ENCODE results near the gene G3BP1. TPM values are rescaled to one million over a fixed set of nuclear protein-coding genes. Genes with fewer than 3 reads are reported as not detected.
"Not testable (repeated sequence)": the region's sequence is repeated elsewhere in the genome, so short reads cannot be mapped to it uniquely, and the experiment has no call there.

Gene G3BP1
- total RNA-seq, 1 donor from 2014 or later: 184 TPM

DNA sequence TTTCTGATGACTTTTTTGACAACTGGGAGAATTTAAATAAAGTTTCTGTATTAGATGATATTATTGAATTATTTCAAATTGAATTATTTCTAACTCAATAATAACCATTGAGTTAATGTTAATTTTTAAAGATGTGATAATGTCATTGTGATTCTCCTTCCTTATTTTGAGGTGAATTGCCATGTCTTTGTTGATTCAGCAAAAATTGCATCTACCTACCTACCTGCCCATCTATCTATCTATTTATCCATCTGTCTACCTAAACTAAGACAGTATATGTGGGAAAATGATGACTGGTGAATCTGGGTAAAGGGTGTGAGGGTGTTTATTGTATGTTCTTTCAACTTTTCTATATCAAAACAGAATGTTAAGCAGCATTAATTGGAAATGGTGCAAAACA is 75.0 kb downstream of the G3BP1 start:
- H3K4me3 Mint-ChIP-seq (ENCODE audit: unreplicated experiment): no peak overlapping the region
- H3K27ac Mint-ChIP-seq (ENCODE audit: unreplicated experiment): no peak overlapping the region
- no peaks in the 10 kb centered on the region for H3K36me3 Mint-ChIP-seq (ENCODE audit: unreplicated experiment)
- H3K9me3 Mint-ChIP-seq (ENCODE audit: unreplicated experiment): no peaks in the 10 kb centered on the region
- H3K27me3 Mint-ChIP-seq (ENCODE audit: unreplicated experiment): no peaks in the 10 kb centered on the region
- no peaks in the 10 kb centered on the region for H3K4me1 Mint-ChIP-seq (ENCODE audit: unreplicated experiment)
- DNase-seq (ENCODE audit: extremely low spot score, unreplicated experiment): no peak
- TF ChIP-seq, protein P1, sequence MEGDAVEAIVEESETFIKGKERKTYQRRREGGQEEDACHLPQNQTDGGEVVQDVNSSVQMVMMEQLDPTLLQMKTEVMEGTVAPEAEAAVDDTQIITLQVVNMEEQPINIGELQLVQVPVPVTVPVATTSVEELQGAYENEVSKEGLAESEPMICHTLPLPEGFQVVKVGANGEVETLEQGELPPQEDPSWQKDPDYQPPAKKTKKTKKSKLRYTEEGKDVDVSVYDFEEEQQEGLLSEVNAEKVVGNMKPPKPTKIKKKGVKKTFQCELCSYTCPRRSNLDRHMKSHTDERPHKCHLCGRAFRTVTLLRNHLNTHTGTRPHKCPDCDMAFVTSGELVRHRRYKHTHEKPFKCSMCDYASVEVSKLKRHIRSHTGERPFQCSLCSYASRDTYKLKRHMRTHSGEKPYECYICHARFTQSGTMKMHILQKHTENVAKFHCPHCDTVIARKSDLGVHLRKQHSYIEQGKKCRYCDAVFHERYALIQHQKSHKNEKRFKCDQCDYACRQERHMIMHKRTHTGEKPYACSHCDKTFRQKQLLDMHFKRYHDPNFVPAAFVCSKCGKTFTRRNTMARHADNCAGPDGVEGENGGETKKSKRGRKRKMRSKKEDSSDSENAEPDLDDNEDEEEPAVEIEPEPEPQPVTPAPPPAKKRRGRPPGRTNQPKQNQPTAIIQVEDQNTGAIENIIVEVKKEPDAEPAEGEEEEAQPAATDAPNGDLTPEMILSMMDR (IDR thresholded peaks at IDR 0.05): no peak

DNA sequence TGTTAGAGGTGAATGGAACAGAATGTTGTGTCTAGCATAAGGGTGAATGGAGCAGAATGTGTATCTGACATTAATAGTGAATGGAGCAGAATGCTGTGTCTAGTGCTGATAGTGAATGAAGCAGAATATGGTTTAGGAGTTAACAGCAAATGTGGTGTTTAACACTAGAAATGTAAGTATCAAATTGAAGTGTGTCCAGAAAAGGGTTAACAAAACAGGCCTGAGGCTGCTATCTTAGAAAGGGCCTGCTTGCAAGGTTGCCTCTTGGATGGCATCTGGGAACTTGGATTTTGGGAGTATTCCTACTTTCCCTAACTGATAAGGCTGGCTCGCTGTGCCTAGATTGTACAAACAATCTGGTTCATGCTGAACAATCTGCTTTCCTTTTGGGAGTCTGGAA is 76.1 kb downstream of the G3BP1 start:
- no peaks in the 10 kb centered on the region for H3K36me3 Mint-ChIP-seq (ENCODE audit: unreplicated experiment)
- TF ChIP-seq, protein P1 (IDR thresholded peaks at IDR 0.05): no peak
- no peak overlapping the region for H3K4me3 Mint-ChIP-seq (ENCODE audit: unreplicated experiment)

DNA sequence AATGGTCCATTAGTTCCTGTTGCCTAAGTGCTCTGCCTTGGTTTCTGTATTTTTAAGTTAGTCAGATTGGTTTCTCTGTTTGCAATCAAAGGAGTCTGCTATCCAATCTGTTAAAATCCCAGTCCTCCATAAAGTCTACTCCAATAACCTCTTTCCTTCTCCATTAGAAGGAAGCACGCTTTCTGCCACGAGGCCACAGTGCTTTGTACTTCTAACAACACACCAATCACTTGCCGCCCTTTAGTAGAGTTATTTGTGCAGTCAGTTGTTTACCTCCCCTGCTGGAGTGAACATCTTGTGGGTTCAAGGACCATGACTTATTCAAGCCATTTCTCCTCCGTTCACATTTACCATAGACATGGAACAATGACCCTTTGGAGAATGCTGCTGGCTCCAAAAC is 83.9 kb downstream of the G3BP1 start:
- Mint-ChIP-seq H3K27ac (ENCODE audit: unreplicated experiment) (no peak overlapping the region), H3K4me3 (ENCODE audit: unreplicated experiment) (no peak overlapping the region), H3K36me3 (ENCODE audit: unreplicated experiment) (no peaks in the 10 kb centered on the region), H3K27me3 (ENCODE audit: unreplicated experiment) (no peaks in the 10 kb centered on the region), H3K9me3 (ENCODE audit: unreplicated experiment) (no peaks in the 10 kb centered on the region), H3K4me1 (ENCODE audit: unreplicated experiment) (no peaks in the 10 kb centered on the region)
- TF ChIP-seq, protein P1 (IDR thresholded peaks at IDR 0.05): no peak
- DNase-seq (ENCODE audit: extremely low spot score, unreplicated experiment): no peak

More for the DNA sequence above, 76.1 kb downstream of the G3BP1 start:
- no peaks in the 10 kb centered on the region for H3K9me3 Mint-ChIP-seq (ENCODE audit: unreplicated experiment)
- no peak overlapping the region for H3K27ac Mint-ChIP-seq (ENCODE audit: unreplicated experiment)
- H3K4me1 Mint-ChIP-seq (ENCODE audit: unreplicated experiment): no peaks in the 10 kb centered on the region
- DNase-seq (ENCODE audit: extremely low spot score, unreplicated experiment): no peak
- H3K27me3 Mint-ChIP-seq (ENCODE audit: unreplicated experiment): no peaks in the 10 kb centered on the region

DNA sequence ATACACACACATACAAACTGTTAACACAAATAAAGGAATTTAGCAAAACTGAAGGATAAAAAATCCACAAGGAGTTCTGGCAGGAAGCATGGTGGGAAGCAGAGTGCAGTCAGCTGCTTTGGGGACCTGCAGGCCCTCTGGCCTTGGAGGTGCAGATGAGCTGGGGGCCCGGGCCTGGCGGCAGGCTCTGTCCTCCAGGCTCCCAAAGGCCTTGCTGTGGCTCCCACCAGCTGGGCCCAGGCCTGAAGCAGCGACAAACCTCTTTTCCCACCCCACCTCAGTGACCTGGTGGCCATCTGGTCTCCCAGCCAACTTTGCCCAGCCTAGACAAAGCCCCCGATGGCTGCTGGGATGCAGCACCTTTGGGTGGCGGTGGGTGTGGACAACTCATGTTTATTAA is 85.1 kb downstream of the G3BP1 start:
- no peaks in the 10 kb centered on the region for H3K36me3 Mint-ChIP-seq (ENCODE audit: unreplicated experiment)
- TF ChIP-seq, protein P1 (IDR thresholded peaks at IDR 0.05): no peak
- no peak overlapping the region for H3K4me3 Mint-ChIP-seq (ENCODE audit: unreplicated experiment)
- H3K9me3 Mint-ChIP-seq (ENCODE audit: unreplicated experiment): no peaks in the 10 kb centered on the region
- H3K27ac Mint-ChIP-seq (ENCODE audit: unreplicated experiment): no peak overlapping the region
- no peaks in the 10 kb centered on the region for H3K27me3 Mint-ChIP-seq (ENCODE audit: unreplicated experiment)
- no peak for DNase-seq (ENCODE audit: extremely low spot score, unreplicated experiment)
- H3K4me1 Mint-ChIP-seq (ENCODE audit: unreplicated experiment): no peaks in the 10 kb centered on the region

DNA sequence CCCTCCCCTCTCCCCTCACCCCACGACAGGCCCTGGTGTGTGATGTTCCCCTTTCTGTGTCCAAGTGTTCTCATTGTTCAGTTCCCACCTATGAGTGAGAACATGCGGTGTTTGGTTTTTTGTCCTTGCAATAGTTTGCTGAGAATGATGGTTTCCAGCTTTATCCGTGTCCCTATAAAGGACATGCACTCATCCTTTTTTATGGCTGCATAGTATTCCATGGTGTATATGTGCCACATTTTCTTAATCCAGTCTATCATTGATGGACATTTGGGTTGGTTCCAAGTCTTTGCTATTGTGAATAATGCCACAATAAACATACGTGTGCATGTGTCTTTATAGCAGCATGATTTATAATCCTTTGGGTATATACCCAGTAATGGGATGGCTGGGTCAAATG is 89.1 kb downstream of the G3BP1 start:
- not testable (repeated sequence) for H3K4me1 Mint-ChIP-seq (ENCODE audit: unreplicated experiment); H3K36me3 Mint-ChIP-seq (ENCODE audit: unreplicated experiment); DNase-seq (ENCODE audit: extremely low spot score, unreplicated experiment); H3K27ac Mint-ChIP-seq (ENCODE audit: unreplicated experiment); H3K9me3 Mint-ChIP-seq (ENCODE audit: unreplicated experiment); H3K27me3 Mint-ChIP-seq (ENCODE audit: unreplicated experiment); H3K4me3 Mint-ChIP-seq (ENCODE audit: unreplicated experiment)

Other genes starting within 250 kb of the G3BP1 start
- 30.1 and 38.4 TPM in 2 replicates for gene FAT2, start 180.6 kb upstream of the G3BP1 start, total RNA-seq
- gene SPARC, start 85.0 kb upstream of the G3BP1 start, total RNA-seq: 9,466 and 10,195 TPM in 2 replicates
- gene ATOX1, start 13.3 kb upstream of the G3BP1 start, total RNA-seq: 104 and 107 TPM in 2 replicates
- gene GLRA1, start 152.9 kb downstream of the G3BP1 start, total RNA-seq: not detected in 2 replicates